Transverse colon (tissue), 4 donors: ENCODE results near the gene DMD.

ENCODE experiments used
- POLR2AphosphoS5 ChIP-seq, 3 donors: sonication (generic); formaldehyde crosslinking; IDR thresholded peaks; one replicate each; pipeline ENCODE4 v1.6.1; 2016; ENCODE audit warnings: antibody characterized with exemption in 3 of 3
- TF ChIP-seq, protein P1 (sequence below), 5 experiments: fragments of 200-600 bp in 3 of 5; fragments of 450-650 bp in 2 of 5; sonication (generic) in 3 of 5; IDR thresholded peaks; 1 replicate in 2 of 5; 2 replicates in 3 of 5; pipeline ENCODE4 v1.5.1; 2016 to 2017; ENCODE audit warnings: antibody characterized with exemption in 5 of 5, inconsistent platforms in 3 of 5, mild to moderate bottlenecking in 2 of 5, moderate library complexity in 1 of 5

GRCh38 chrX:32084757-32085156 is 1126.6 kb downstream of the DMD start:
- TF ChIP-seq, protein P1, sequence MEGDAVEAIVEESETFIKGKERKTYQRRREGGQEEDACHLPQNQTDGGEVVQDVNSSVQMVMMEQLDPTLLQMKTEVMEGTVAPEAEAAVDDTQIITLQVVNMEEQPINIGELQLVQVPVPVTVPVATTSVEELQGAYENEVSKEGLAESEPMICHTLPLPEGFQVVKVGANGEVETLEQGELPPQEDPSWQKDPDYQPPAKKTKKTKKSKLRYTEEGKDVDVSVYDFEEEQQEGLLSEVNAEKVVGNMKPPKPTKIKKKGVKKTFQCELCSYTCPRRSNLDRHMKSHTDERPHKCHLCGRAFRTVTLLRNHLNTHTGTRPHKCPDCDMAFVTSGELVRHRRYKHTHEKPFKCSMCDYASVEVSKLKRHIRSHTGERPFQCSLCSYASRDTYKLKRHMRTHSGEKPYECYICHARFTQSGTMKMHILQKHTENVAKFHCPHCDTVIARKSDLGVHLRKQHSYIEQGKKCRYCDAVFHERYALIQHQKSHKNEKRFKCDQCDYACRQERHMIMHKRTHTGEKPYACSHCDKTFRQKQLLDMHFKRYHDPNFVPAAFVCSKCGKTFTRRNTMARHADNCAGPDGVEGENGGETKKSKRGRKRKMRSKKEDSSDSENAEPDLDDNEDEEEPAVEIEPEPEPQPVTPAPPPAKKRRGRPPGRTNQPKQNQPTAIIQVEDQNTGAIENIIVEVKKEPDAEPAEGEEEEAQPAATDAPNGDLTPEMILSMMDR (IDR thresholded peaks at IDR 0.05), result no peak
- no peak for TF ChIP-seq POLR2AphosphoS5 (IDR thresholded peaks at IDR 0.05)
